ENCODE measurements around the gene TTL. TPM values are rescaled to one million over a fixed set of nuclear protein-coding genes. Genes with fewer than 3 reads are reported as not detected.
A peak's percentile ranks its signal among the peaks of the same experiment; 100 is the strongest.

The TTL gene
- total and polyA plus RNA-seq, 2 of the 13 experiments (the other 11 are each of a cell fraction or from before 2014, with no cell fraction given), result 19.0 to 59.8 TPM

GRCh38 chr2:112542123-112542983 lies 60.4 kb downstream of the TTL start, which contains the start of gene POLR1B (continued):
- TF ChIP-seq NR0B2 (CRISPR knock-in tag; IDR thresholded peaks at IDR 0.05) (peak; percentile 99), ATF4 (CRISPR knock-in tag; IDR thresholded peaks at IDR 0.05) (no peak; a peak in 2 of 4 replicates), XRCC5 (optimal IDR thresholded peaks at IDR 0.05; ENCODE audit: low read length) (peak; percentile 34), ZBTB1 (CRISPR knock-in tag; IDR thresholded peaks at IDR 0.05; ENCODE audit: borderline replicate concordance) (peak; percentile 90), ZNF136 (CRISPR knock-in tag; IDR thresholded peaks at IDR 0.05; ENCODE audit: low read depth) (0 out of 2 replicates have a peak, but pooled peaks have one; percentile 76), HMG20A (CRISPR knock-in tag; IDR thresholded peaks at IDR 0.05; ENCODE audit: borderline replicate concordance) (no peak), RBM22 (optimal IDR thresholded peaks at IDR 0.05; ENCODE audit: low read length) (no peak), MIXL1 (CRISPR knock-in tag; IDR thresholded peaks at IDR 0.05) (0 out of 2 replicates have a peak, but pooled peaks have one; percentile 32), ZNF678 (CRISPR knock-in tag; IDR thresholded peaks at IDR 0.05) (peak; percentile 88), MAFG (CRISPR knock-in tag; IDR thresholded peaks at IDR 0.05) (no peak), KDM4B (CRISPR knock-in tag; IDR thresholded peaks at IDR 0.05) (peak; percentile 32; the same call in 1 of the 2 replicates), ATM (IDR thresholded peaks at IDR 0.05; ENCODE audit: borderline replicate concordance) (no peak), PAWR (CRISPR knock-in tag; IDR thresholded peaks at IDR 0.05; ENCODE audit: borderline replicate concordance) (0 out of 2 replicates have a peak, but pooled peaks have one; percentile 30), PBX2 (CRISPR knock-in tag; IDR thresholded peaks at IDR 0.05) (no peak), ZNF143 (CRISPR knock-in tag; IDR thresholded peaks at IDR 0.05) (peak; percentile 100), ATF6 (CRISPR knock-in tag; conservative IDR thresholded peaks at IDR 0.05) (no peak; the same call in none of the 2 replicates), ZNF274 (CRISPR knock-in tag; IDR thresholded peaks at IDR 0.05) (peak; percentile 80; the same call in 1 of the 2 replicates), ZKSCAN1 (IDR thresholded peaks at IDR 0.05; ENCODE audit: low read length) (0 out of 2 replicates have a peak, but pooled peaks have one; percentile 17), PCBP2 (optimal IDR thresholded peaks at IDR 0.05; ENCODE audit: low read depth, low read length, poor library complexity, severe bottlenecking) (no peak), HNRNPK (IDR thresholded peaks at IDR 0.05; ENCODE audit: low read depth, low read length, poor library complexity, severe bottlenecking) (no peak), HNRNPLL (IDR thresholded peaks at IDR 0.05; ENCODE audit: low read depth, low read length, poor library complexity, severe bottlenecking) (peak; percentile 63), SP2 (CRISPR knock-in tag; IDR thresholded peaks at IDR 0.05) (no peak; the same call in 1 of the 2 replicates), ZBTB21 (CRISPR knock-in tag; IDR thresholded peaks at IDR 0.05) (0 out of 2 replicates have a peak, but pooled peaks have one; percentile 17), ZMAT5 (CRISPR knock-in tag; IDR thresholded peaks at IDR 0.05; ENCODE audit: borderline replicate concordance, low read depth) (no peak)
